BJ (cell line): ENCODE results near the gene DESI2. TPM values are rescaled to one million over a fixed set of nuclear protein-coding genes. Genes with fewer than 3 reads are reported as not detected.
"Not testable (repeated sequence)": the region's sequence is repeated elsewhere in the genome, so short reads cannot be mapped to it uniquely, and the experiment has no call there.

ENCODE experiments used
- CTCF ChIA-PET: fragments of 350-600 bp; formaldehyde crosslinking; extraction: SDS; loops from one replicate; lab custom pipeline; 2021; ENCODE audit warnings: antibody characterized with exemption, inconsistent platforms; lab: Yijun Ruan, JAX
- POLR2A ChIA-PET: fragments of 300-600 bp; sonication (Branson Sonifier 250); formaldehyde crosslinking; extraction: SDS; loops from one replicate; lab custom pipeline; 2021; ENCODE audit warnings: antibody characterized with exemption; lab: Charles Lee
- DNase-seq: peaks from one replicate; pipeline ENCODE4 v3.0.0-alpha.2; 2011; ENCODE audit warnings: low read depth
- H3K27me3 ChIP-seq: 2 replicates; pipeline ENCODE4 v1.6.0; 2011; ENCODE audit warnings: low read length; ENCODE audit not compliant: control insufficient read depth, insufficient read depth
- H3K36me3 ChIP-seq: 2 replicates; pipeline ENCODE4 v1.5.1; 2011; ENCODE audit warnings: low read length; ENCODE audit not compliant: control insufficient read depth, insufficient read depth
- H3K4me3 ChIP-seq: 2 replicates; pipeline ENCODE4 v1.5.1; 2011; ENCODE audit warnings: low read depth, mild to moderate bottlenecking, control low read depth, low read length
- polyA plus RNA-seq: library from polyadenylated mRNA; depleted of rRNA; stranded (reverse); fragments of >200 nt; gene quantifications from 2 replicates; pipeline ENCODE4 v1.2.3, GENCODE V29; 2011
- TF ChIP-seq, protein P1 (sequence below): IDR thresholded peaks from 2 replicates; pipeline ENCODE4 v1.5.1; 2011; ENCODE audit warnings: low read depth, mild to moderate bottlenecking, control low read depth, inconsistent platforms, low read length, moderate library complexity; ENCODE audit not compliant: insufficient read depth

The DESI2 gene
- polyA plus RNA-seq, 1 experiment = 31.1 TPM

DNA sequence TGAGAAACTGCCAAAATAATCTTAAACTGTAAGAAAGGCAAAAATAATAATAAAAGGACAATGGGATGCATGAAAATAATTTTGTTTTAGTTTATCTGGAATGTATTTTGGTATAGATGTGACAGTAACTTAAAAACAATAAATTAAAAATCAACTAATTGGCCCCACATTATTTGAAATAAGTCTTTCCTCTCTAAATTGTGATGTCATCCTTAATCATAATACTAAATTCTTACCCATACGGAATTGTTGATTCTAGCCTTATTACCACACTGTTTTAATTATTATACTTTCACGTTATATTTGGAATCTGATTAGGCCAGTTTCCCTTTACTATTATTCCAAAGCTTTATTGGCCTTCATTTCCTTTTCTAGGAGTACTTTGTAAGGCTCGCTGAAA lies 7.7 kb downstream of the DESI2 start:
- Histone ChIP-seq H3K27me3 (no peaks in the 10 kb centered on the region), H3K4me3 (no peak overlapping the region), H3K36me3 (peaks cover 2% of the 10 kb centered on the region; the same call in 1 of the 2 replicates)
- POLR2A ChIA-PET = no interaction called here
- DNase-seq = no peak
- CTCF ChIA-PET = no interaction called here
- TF ChIP-seq, protein P1, sequence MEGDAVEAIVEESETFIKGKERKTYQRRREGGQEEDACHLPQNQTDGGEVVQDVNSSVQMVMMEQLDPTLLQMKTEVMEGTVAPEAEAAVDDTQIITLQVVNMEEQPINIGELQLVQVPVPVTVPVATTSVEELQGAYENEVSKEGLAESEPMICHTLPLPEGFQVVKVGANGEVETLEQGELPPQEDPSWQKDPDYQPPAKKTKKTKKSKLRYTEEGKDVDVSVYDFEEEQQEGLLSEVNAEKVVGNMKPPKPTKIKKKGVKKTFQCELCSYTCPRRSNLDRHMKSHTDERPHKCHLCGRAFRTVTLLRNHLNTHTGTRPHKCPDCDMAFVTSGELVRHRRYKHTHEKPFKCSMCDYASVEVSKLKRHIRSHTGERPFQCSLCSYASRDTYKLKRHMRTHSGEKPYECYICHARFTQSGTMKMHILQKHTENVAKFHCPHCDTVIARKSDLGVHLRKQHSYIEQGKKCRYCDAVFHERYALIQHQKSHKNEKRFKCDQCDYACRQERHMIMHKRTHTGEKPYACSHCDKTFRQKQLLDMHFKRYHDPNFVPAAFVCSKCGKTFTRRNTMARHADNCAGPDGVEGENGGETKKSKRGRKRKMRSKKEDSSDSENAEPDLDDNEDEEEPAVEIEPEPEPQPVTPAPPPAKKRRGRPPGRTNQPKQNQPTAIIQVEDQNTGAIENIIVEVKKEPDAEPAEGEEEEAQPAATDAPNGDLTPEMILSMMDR = no peak

DNA sequence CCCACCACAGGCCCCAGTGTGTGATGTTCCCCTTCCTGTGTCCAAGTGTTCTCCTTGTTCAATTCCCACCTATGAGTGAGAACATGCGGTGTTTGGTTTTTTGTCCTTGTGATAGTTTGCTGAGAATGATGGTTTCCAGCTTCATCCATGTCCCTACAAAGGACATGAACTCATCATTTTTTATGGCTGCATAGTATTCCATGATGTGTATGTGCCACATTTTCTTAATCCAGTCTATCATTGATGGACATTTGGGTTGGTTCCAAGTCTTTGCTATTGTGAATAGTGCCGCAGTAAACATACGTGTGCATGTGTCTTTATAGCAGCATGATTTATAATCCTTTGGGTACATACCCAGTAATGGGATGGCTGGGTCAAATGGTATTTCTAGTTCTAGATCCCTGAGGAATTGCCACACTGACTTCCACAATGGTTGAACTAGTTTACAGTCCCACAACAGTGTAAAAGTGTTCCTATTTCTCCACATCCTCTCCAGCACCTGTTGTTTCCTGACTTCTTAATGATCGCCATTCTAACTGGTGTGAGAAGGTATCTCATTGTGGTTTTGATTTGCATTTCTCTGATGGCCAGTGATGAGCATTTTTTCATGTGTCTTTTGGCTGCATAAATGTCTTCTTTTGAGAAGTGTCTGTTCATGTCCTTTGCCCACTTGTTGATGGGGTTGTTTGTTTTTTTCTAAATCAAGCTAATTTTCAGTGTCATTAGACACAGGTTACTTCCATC lies 8.8 kb downstream of the DESI2 start:
- H3K27me3 ChIP-seq, POLR2A ChIA-PET, H3K4me3 ChIP-seq, CTCF ChIA-PET, DNase-seq, H3K36me3 ChIP-seq: not testable (repeated sequence)

DNA sequence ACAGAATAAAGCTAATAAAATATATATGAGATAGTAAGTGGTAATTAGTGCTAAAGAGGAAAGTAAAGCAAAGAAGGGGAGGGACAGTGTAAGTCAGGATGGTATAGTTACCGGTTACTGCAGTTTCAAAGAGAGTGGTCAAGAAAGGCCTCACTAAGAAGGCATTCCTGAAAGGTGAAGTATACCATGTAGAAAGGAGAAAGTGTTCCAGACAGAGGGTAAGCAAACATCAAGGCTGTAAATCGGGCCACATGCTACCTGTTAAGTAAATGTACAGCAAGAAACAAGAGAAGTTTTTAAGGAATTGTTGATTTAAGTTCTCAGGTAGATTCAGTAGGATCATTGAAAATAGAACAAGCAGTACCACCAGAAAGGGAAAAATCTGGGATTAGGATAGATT lies 9.7 kb downstream of the DESI2 start:
- DNase-seq = no peak
- H3K4me3 ChIP-seq = no peak overlapping the region
- POLR2A ChIA-PET = no interaction called here
- CTCF ChIA-PET = no interaction called here
- H3K36me3 ChIP-seq = peaks cover 2% of the 10 kb centered on the region; the same call in 1 of the 2 replicates
- TF ChIP-seq, protein P1 = no peak
- no peaks in the 10 kb centered on the region for H3K27me3 ChIP-seq

DNA sequence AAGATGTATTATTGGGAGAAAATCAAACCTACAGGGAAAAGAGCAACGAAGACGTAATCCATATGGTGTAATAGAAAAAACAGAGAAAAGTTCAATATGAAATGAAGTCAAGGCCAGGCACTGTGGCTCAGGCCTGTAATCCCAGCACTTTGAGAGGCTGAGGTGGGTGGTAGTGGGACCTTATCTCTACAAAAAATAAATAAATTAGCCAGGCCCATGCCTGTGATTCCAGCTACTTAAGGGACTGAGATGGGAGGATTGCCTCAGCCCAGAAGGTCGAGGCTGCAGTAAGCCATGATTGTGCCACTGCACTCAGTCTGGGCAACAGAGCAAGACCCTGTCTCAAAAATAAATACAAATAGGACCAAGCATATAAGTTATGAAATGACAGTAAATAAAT lies 11.4 kb downstream of the DESI2 start:
- Histone ChIP-seq H3K4me3 (no peak overlapping the region), H3K27me3 (no peaks in the 10 kb centered on the region), H3K36me3 (peaks cover 1% of the 10 kb centered on the region; the same call in 1 of the 2 replicates)
- TF ChIP-seq, protein P1 = no peak
- ChIA-PET POLR2A (no interaction called here), CTCF (interaction anchor here (1.5 kb wide), 1 partner anchor 13 kb away, joined by 3 read pairs; no protein-coding TSS in a partner anchor)
- no peak for DNase-seq

DNA sequence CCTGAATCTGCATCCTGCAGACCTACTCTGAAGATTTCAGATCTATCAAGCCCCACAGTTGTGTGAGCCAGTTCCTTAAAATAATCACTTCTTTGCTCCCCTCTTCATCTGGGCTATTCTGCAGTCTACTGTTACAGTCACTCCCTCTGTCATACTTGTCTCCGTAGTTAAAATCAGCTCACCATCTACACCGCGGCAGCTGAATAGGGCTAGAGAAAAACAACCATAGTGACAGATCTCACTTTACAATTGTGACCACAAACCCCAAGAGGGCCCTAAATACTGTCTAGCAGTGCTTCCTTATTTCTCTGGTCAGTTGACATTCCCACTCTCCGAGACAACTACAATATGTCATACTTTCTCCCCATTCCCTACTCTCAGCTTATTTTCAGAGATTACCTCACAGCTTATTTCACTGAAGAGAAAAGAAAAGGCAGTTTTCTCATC lies 12.9 kb downstream of the DESI2 start:
- POLR2A ChIA-PET = no interaction called here
- no peaks in the 10 kb centered on the region for H3K27me3 ChIP-seq
- no peaks in the 10 kb centered on the region for H3K36me3 ChIP-seq
- CTCF ChIA-PET = interaction anchor here (1.5 kb wide), 1 partner anchor 11 kb away, joined by 3 read pairs; no protein-coding TSS in a partner anchor
- TF ChIP-seq, protein P1 = no peak
- DNase-seq = no peak
- H3K4me3 ChIP-seq = no peak overlapping the region

DNA sequence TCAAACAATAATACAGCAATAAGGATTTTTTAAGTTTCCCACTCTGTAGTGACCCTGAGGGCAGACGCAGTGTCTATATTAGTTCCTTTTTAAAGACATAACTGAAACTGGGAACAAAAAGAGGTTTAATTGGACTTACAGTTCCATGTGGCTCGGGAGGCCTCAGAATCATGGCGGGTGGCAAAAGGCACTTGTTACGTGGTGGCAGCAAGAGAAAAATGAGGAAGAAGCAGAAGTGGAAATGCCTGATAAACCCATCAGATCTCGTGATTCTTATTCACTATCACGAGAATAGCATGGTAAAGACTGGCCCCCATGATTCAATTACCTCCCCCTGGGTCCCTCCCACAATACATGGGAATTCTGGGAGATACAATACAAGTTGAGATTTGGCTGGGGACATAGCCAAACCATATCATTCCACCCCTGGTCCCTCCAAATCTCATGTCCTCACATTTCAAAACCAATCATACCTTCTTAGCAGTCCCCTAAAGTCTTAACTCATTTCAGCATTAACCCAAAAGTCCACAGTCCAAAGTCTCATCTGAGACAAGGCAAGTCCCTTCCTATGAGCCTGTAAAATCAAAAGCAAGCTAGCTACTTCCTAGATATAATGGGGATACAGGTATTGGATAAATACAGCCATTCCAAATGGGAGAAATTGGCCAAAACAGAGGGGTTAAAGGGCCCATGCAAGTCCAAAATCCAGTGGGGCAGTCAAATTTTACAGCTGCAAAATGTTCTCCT lies 13.9 kb downstream of the DESI2 start:
- POLR2A ChIA-PET, H3K36me3 ChIP-seq, H3K27me3 ChIP-seq, CTCF ChIA-PET, DNase-seq, H3K4me3 ChIP-seq: not testable (repeated sequence)
